ENCODE measurements around the gene HSPA12A.

The HSPA12A gene

DNA sequence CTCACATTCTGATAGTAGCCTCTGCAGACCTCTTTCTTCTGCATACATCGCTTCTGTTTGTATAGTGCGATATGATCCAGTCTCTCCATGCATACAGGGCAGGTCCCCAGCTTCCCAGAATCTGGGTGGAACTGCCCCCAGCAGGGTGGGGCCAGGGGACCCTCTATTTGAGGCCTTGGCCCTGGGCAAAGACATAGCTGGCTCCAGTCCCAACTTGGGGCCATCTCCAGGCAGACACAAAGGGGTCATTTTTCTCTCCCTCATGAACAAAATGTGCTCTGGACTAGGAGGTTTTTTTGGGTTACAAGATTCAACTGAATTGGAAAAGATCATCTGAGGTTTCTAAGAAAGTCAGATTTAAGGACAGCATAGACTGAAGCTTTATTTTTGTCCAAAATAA is 21.1 kb upstream of the HSPA12A start:
- Mint-ChIP-seq H3K36me3 (ENCODE audit: low read depth) (no peaks in the 10 kb centered on the region), H3K9me3 (peaks cover 17% of the 10 kb centered on the region), H3K4me1 (peaks cover 14% of the 10 kb centered on the region), H3K27me3 (ENCODE audit: low read depth) (no peaks in the 10 kb centered on the region), H3K4me3 (no peak overlapping the region), H3K27ac (no peak overlapping the region)
- TF ChIP-seq, protein P1, sequence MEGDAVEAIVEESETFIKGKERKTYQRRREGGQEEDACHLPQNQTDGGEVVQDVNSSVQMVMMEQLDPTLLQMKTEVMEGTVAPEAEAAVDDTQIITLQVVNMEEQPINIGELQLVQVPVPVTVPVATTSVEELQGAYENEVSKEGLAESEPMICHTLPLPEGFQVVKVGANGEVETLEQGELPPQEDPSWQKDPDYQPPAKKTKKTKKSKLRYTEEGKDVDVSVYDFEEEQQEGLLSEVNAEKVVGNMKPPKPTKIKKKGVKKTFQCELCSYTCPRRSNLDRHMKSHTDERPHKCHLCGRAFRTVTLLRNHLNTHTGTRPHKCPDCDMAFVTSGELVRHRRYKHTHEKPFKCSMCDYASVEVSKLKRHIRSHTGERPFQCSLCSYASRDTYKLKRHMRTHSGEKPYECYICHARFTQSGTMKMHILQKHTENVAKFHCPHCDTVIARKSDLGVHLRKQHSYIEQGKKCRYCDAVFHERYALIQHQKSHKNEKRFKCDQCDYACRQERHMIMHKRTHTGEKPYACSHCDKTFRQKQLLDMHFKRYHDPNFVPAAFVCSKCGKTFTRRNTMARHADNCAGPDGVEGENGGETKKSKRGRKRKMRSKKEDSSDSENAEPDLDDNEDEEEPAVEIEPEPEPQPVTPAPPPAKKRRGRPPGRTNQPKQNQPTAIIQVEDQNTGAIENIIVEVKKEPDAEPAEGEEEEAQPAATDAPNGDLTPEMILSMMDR (IDR thresholded peaks at IDR 0.05; ENCODE audit: unreplicated experiment in 3 of 3): no peak

DNA sequence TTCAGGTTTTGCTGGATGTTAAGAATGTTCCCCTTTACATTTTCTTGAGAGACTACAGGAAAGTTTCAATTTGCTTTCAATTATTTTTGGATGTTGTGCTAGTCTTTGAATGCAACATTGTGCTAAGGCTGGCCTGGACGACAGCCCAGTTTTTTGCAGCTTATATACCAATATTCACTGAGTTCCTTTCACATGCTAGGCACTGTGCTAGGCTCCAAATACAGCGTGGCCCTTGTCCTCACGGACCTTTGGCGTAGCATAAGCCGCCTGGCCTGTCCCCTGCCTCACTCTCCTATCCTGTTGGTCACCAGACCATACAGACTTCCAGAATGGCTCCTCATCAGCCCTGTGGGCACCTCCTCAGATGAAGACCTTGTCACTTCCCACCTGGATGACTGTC is 19.5 kb upstream of the HSPA12A start:
- Mint-ChIP-seq H3K4me3 (no peak overlapping the region), H3K4me1 (peaks cover 5% of the 10 kb centered on the region), H3K9me3 (peaks cover 17% of the 10 kb centered on the region)

DNA sequence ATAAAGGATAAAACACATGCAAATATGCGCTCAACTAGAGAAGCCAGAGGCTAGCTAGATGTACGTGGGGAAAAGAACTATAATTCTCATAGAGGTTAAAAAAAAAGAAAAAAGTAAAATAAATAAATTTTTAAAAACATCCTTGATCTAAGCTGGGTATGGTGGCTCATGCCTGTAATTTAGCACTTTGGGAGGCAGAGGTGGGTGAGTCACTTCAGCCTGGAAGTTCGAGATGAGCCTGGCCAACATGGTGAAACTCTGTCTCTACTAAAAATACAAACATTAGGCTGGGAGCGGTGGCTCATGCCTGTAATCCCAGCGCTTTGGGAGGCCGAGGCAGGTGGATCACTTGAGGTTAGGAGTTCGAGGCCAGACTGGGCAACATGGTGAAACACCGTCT is 18.6 kb upstream of the HSPA12A start:
- H3K27me3 Mint-ChIP-seq (ENCODE audit: low read depth): peaks cover 13% of the 10 kb centered on the region
- no peak overlapping the region for H3K27ac Mint-ChIP-seq
- peaks cover 8% of the 10 kb centered on the region for H3K4me1 Mint-ChIP-seq
- no peaks in the 10 kb centered on the region for H3K36me3 Mint-ChIP-seq (ENCODE audit: low read depth)
- TF ChIP-seq, protein P1 (IDR thresholded peaks at IDR 0.05; ENCODE audit: unreplicated experiment in 3 of 3): no peak
- no peak overlapping the region for H3K4me3 Mint-ChIP-seq
- peaks cover 11% of the 10 kb centered on the region for H3K9me3 Mint-ChIP-seq

More for the DNA sequence above, 19.5 kb upstream of the HSPA12A start:
- TF ChIP-seq, protein P1 (IDR thresholded peaks at IDR 0.05; ENCODE audit: unreplicated experiment in 3 of 3): no peak
- Mint-ChIP-seq H3K36me3 (ENCODE audit: low read depth) (no peaks in the 10 kb centered on the region), H3K27me3 (ENCODE audit: low read depth) (peaks cover 5% of the 10 kb centered on the region), H3K27ac (no peak overlapping the region)

DNA sequence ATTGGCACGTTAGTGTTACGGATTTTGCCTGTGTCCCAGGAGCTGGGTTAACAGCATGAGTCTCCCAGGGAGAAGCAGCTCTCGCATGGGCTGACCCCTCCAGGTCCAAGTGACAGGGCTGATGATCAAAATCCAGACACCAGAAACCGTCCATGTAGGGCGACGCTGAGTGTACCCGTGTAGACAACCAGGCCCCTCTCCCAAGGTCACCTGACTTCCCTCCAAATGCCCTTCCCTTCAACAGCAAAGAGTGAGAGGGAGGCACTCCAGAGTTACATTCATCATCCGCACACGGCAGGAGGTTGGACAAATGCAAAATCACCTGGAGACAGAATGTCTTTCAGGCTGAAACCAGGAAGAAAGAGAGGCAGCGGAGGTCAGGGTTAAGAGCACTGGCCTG is 14.9 kb upstream of the HSPA12A start:
- H3K4me3 Mint-ChIP-seq: no peak overlapping the region
- TF ChIP-seq, protein P1 (IDR thresholded peaks at IDR 0.05; ENCODE audit: unreplicated experiment in 3 of 3): no peak
- H3K9me3 Mint-ChIP-seq: peaks cover 3% of the 10 kb centered on the region
- no peak overlapping the region for H3K27ac Mint-ChIP-seq
- H3K27me3 Mint-ChIP-seq (ENCODE audit: low read depth): peaks cover 22% of the 10 kb centered on the region
- H3K4me1 Mint-ChIP-seq: peaks cover 8% of the 10 kb centered on the region
- H3K36me3 Mint-ChIP-seq (ENCODE audit: low read depth): no peaks in the 10 kb centered on the region

DNA sequence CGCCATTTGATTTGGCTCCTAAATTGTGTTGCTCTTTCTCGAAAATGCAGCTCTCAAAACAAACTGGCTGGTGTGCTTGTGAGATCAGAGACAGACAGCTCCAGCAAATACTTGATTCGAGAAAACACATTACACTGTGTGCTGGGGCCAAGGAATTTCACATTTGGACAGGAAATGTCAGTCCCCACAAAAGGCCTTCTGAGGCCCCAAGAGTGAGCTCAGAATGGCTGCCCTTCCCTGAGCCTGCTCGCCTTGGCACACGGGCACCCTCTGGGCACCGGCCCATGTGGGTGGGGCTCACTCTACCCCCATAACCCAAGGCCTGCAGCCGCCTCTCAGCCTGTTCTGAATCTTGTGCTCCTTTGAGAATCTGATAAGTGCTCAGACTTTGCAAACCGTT is 13.9 kb upstream of the HSPA12A start:
- no peaks in the 10 kb centered on the region for H3K36me3 Mint-ChIP-seq (ENCODE audit: low read depth)
- no peak overlapping the region for H3K4me3 Mint-ChIP-seq
- peaks cover 8% of the 10 kb centered on the region for H3K4me1 Mint-ChIP-seq
- H3K27me3 Mint-ChIP-seq (ENCODE audit: low read depth): peaks cover 24% of the 10 kb centered on the region
- peak overlapping the region in 2 of 3 experiments; percentile 34 for H3K27ac Mint-ChIP-seq
- peaks cover 3% of the 10 kb centered on the region for H3K9me3 Mint-ChIP-seq
- TF ChIP-seq, protein P1 (IDR thresholded peaks at IDR 0.05; ENCODE audit: unreplicated experiment in 3 of 3): no peak

DNA sequence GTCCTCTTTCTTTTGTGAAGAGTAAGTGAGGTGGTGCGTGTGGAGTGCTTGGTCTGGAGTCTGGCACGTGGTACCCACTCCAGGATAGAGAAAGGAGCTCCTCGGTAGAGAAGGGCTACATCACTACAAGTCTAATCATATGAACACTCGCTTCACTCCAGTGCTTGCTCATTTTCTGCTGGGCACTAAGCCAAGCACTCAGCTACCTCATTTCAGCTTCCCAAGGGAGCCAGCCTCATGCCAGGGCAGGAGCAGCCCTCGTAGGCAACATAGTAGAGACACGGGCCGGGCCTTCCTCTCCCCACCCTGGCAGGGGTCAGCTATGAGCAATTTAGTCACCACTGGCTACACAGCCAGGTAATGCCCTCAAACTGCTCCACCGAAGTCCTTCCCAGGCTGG is 11.4 kb upstream of the HSPA12A start:
- H3K9me3 Mint-ChIP-seq: peaks cover 3% of the 10 kb centered on the region
- TF ChIP-seq, protein P1 (IDR thresholded peaks at IDR 0.05; ENCODE audit: unreplicated experiment in 3 of 3): no peak
- H3K27ac Mint-ChIP-seq: no peak overlapping the region

More for the DNA sequence above, 11.4 kb upstream of the HSPA12A start:
- peaks cover 39% of the 10 kb centered on the region for H3K27me3 Mint-ChIP-seq (ENCODE audit: low read depth)
- H3K4me3 Mint-ChIP-seq: no peak overlapping the region
- peaks cover 8% of the 10 kb centered on the region for H3K4me1 Mint-ChIP-seq
- no peaks in the 10 kb centered on the region for H3K36me3 Mint-ChIP-seq (ENCODE audit: low read depth)

Data from nephron (organoid).